Measurements from ENCODE around the gene VPS26A.

- TF ChIP-seq, protein P1, sequence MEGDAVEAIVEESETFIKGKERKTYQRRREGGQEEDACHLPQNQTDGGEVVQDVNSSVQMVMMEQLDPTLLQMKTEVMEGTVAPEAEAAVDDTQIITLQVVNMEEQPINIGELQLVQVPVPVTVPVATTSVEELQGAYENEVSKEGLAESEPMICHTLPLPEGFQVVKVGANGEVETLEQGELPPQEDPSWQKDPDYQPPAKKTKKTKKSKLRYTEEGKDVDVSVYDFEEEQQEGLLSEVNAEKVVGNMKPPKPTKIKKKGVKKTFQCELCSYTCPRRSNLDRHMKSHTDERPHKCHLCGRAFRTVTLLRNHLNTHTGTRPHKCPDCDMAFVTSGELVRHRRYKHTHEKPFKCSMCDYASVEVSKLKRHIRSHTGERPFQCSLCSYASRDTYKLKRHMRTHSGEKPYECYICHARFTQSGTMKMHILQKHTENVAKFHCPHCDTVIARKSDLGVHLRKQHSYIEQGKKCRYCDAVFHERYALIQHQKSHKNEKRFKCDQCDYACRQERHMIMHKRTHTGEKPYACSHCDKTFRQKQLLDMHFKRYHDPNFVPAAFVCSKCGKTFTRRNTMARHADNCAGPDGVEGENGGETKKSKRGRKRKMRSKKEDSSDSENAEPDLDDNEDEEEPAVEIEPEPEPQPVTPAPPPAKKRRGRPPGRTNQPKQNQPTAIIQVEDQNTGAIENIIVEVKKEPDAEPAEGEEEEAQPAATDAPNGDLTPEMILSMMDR (IDR thresholded peaks at IDR 0.05), result no peak
- no peak for TF ChIP-seq POLR2AphosphoS5 (IDR thresholded peaks at IDR 0.05)
Observed at GRCh38 chr10:69090685-69091084, 33.3 kb upstream of the VPS26A start.

Data from prostate gland (tissue), 2 donors.